Stromal cell of bone marrow (primary cell): ENCODE measurements around the gene RBP4.
A peak's percentile ranks its signal among the peaks of the same experiment; 100 is the strongest.
"Not testable (repeated sequence)": the region's sequence is repeated elsewhere in the genome, so short reads cannot be mapped to it uniquely, and the experiment has no call there.

ENCODE experiments used
- DNase-seq: peaks from one replicate; pipeline ENCODE4 v3.0.0-alpha.2; 2012; ENCODE audit warnings: low read depth

The RBP4 gene

DNA sequence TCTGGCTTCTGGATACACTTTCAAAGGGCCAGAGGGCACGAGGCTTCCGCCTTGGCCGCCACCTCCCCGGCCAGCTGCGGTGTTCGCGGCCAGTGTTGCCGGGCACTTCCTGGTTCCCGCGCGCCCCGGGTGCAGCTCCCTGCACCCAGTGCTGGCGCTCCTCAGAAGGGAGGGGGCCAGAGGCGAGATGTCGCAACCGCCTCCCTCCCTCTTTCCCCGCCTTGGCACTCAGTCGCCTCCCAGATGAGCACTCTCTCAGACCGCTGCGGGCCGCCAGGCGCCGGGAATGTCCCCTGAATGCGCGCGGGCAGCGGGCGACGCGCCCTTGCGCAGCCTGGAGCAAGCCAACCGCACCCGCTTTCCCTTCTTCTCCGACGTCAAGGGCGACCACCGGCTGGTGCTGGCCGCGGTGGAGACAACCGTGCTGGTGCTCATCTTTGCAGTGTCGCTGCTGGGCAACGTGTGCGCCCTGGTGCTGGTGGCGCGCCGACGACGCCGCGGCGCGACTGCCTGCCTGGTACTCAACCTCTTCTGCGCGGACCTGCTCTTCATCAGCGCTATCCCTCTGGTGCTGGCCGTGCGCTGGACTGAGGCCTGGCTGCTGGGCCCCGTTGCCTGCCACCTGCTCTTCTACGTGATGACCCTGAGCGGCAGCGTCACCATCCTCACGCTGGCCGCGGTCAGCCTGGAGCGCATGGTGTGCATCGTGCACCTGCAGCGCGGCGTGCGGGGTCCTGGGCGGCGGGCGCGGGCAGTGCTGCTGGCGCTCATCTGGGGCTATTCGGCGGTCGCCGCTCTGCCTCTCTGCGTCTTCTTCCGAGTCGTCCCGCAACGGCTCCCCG lies 34.4 kb downstream of the RBP4 start, which contains the start of gene FFAR4:
Gene FFAR4, plus strand, starts transcription at position 231 of the 842 bp plus-strand sequence. Its CDS starts 56 bp downstream, at position 287.
- DNase-seq, result no peak

DNA sequence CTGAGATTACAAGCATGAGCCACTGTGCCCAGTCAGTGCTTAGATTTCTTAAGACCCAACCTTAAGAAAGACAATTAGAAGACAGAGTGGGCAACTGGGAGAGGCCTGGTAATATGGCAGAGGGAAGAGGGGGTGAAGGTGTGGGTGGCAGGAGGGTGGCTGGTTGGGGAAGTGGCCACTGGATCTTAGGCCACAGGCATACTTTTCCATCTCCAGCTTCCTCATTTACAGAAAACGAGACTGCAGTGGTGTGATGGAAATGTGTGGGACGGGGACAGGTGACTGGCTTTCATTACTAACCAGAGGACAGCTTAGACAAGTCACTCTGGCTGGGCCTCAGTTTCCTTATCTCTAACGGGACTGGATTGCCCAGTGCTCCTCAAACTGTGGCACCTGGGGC lies 35.6 kb downstream of the RBP4 start:
- DNase-seq, result no peak

DNA sequence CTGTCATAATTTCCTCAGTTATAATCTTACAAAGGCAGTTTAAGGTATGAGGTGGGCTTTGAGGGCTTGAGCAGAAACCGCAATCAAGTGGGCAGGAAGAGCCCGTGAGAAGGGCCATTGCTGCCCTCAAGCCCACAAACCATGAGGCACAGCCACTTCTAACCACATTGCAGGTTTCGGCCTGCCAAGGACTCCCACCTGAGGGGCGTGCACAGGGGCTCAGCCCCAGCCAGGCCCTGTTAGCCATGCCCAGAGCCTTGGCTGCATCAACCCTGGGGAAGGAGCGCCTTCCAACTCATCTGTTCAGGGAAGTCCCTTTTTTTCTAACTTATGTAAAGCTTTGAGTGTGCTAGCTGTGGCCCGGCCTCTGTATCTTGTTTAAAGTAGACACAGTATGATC lies 40.5 kb downstream of the RBP4 start:
- DNase-seq, result no peak

DNA sequence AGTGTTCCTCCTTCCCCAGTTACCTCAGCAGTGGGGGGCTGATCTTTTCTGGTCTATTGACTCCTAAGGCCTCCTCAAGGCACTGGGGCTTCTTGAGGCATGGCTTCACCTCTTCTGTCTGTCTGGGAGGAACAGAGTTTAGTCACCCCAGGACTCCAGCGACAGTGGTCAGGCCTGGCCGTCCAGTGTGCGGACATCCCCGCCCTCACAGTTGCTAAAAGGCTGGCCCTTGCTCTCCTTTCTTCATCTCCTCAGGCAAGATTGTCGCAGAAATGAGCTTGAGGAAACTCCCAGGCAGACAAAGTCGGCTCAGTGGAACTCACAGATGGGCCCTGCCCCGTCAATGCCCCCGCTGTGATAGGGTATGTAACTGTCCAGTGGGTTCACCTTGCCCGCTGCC lies 41.5 kb downstream of the RBP4 start:
- no peak for DNase-seq

DNA sequence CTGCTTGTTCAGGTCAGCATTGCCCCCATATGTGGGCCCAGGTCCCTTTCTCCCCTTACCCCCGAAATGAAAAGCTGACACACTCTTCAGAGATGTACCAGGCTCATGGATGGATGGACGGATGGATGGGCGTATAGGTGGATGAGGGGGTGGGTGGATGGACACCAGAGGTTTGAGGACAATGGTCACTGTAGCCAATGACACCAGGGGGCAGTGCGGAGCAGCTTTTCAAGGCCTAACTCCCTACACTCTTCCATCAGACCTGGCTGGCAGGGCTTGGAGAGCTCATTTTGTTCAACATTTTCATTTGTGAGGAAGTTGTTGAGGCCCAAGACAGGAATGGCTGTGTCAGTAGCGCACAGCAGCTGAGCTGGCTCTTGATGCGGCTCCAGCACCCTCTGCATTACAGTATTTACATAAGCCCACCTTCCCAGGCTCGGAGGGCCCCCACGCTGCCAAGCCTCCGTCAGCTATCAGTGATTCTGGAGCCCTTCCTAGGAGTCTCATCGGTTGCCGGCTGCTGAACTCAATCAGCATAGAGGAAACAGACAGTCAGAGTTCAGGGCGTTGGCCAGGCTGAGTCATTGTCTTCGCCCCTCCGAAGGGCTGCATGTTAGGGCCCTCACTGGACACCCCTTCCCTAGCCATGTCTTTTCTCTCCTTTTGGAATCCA lies 46.1 kb downstream of the RBP4 start:
- peak; percentile 23 for DNase-seq

DNA sequence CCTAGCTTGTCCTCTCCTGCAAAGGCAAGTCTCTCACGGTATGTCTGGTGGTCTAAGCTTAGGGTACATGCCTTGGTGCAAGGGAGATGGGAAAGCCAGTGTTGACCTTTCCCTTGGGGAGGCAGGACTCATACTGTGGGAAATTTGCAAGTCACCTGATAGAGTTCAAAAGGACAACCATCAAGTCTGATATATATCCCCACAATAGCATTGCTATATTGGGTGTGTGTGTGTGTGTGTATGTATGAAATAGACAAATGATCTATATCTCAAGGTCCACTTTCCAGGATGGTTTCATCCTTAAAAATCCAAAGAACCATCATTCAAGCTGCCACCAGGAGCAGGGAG lies 46.7 kb downstream of the RBP4 start:
- DNase-seq, result no peak

DNA sequence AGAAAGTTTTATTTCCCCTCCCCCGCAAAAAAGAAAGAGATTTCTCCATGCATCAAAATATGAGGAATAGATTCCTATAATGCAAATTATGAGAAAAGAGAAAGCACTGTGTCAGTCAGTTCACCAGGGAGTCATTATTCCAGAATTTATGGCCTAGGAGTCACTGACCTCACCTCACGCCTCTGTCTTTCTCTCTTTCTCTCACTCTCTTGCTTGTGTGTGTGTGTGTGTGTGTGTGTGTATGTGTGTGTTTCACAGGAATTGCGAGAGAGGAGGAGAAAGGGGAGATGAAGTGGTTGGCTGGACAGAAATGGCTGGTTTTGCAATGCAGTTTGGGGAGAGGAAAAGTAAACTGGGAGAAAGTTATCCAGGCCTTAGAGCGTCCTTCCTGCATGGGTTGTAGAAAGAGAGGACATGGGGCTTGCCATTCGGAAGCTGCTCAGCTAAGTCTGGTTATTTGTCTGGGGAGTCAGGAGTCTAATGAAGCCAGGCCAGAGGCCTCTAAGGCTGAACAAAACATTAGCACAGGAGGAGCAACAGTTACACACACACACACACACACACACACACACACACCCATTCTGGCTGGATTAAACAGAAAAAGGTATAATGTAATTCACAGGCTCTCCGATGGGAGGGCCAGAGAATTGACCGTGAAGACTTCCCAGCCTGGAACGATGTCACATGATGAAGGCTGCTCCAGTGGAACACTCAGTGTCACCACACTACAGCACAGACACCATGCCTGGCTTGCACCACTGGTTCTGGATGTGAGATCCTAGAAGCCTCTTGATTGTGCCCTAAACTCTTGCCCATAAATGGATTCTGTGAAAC lies 47.3 kb downstream of the RBP4 start:
- no peak for DNase-seq

DNA sequence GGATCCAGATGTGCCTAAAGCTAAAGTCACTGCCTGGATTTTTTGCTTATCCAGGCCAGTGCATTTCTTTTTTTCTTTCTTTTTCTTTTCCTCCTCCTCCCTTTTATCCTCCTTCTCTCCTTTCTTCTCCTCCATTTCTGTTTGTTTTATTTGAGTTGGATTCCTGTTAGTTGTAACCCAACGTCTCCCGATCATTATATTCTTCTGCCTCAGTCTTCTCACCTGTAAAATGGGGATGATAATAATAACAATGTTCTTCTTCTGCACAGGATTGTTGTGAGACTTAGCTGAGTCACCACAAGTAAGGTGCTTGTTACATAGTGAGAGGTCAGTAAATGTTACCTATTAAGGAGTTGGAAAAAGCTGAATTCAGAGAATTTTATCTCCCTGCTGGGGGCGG lies 48.3 kb downstream of the RBP4 start:
- DNase-seq, result no peak

DNA sequence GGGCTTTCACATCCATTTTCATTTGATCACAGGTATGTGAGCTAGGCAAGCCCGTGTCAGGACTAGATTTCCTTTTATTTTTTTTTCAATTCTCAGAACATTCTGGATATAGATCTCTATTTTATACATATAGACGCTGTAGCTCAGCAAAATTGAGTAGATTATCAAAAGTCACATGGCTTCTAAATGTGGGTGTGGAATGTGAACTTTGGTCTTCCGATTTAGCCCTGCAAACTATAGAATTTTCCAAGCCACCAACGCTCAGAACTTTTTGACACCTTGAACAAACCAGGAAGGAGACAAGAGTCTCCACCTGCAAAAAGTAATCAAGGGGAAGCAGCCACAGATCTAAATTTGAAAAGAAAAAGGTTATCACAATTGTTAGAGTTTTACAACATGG lies 50.4 kb downstream of the RBP4 start:
- DNase-seq, result no peak

DNA sequence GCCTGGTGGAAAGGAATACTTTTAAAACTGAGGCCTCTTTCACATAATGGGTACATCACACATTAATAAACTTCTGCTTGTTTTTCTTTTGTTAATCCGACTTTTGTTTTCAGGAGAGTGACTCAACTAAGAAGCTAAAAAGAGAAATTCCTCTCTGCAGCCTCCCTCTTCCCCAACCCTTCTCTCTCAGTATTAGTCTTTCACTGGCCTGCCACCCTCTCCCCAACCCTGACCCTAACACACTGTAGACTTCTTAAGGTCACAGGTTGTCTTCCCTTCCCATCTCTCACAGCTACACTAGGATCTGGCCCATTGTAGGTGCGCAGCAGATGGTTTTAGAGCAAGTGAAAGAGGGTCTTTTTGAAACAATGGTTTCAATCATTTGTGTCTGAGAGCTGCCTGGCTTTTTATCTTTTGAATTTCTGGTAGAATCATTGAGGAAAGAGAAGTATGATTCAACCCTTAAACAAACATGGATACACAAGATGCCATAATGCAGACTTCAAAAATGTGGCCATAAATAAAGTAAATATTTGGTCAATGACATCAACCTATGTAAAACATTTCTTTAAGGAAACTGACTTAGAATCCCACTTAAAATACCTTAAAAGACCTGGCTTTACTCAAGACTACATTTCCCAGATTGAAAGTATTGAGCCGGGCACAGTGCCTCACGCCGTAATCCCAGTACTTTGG lies 52.5 kb downstream of the RBP4 start:
- DNase-seq, result no peak

DNA sequence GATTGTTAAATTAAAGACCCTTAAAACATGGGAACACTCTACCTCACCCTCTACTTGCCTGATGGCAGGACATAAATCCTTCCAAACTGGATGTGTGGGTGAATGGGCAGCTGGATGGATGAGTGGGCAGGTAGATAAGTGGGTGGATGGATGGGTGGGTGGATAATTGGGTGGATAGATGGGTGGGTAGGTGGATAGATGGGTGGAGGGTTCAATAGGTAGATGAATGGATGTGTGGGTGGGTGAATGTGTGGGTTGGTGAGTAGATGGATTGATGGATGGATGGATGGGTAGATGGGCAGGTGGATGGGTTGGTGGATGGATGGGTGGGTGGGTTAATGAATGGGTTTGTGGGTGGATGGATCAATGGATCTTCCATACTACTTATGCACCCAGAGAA lies 53.5 kb downstream of the RBP4 start:
- DNase-seq, result no peak

DNA sequence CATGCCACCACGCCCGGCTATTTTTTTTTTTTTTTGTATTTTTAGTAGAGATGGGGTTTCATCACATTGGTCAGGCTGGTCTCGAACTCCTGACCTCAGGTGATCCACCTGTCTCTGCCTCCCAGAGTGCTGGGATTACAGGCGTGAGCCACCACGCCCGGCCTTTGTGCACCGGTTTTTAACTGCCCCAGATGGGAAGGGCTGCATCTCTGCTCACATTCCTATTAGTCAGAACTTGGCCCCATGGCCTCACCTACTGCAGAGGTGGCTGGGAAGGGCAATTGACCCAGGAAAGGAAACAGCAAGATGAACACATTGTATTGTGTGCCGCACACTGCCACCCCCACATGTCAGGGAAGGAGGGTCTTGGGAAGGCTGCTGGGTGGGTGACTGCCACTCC lies 54.0 kb downstream of the RBP4 start:
- DNase-seq, result not testable (repeated sequence)

DNA sequence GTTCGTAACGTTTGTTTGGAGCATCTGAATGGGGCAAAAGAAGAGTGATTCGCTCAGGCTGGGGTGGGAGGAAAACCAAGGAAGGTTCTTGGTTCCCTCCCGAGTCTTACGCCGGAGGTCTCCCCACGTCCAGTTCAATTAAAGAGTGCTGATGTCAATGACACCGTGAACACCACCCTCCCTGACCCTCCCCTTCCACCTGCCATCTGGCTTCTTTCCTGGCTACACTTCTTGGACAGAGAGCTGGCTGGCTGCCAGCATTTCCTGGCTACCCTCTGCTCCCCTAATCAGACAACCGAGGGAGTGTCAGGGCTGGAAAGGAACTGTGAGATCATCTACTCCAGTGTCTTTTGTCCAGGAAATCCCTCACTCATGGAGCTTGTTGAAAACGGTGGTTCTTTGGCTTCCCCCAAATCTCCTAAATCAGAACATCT lies 58.7 kb downstream of the RBP4 start:
- DNase-seq, result no peak
